Measurements from ENCODE around the gene ALMS1.

Gene ALMS1

GRCh38 chr2:73406996-73407395 lies 21.4 kb downstream of the ALMS1 start:
- no peaks in the 10 kb centered on the region for H3K27me3 ChIP-seq (ENCODE audit: control insufficient read depth, insufficient read depth, low read length)
- H3K9ac ChIP-seq (ENCODE audit: low read depth, low read length) = no peak overlapping the region
- H3K4me3 ChIP-seq (ENCODE audit: low read depth, low read length) = no peak overlapping the region
- no peaks in the 10 kb centered on the region for H3K4me1 ChIP-seq (ENCODE audit: control insufficient read depth, insufficient read depth, low read length)
- no peaks in the 10 kb centered on the region for H3K9me3 ChIP-seq (ENCODE audit: control insufficient read depth, insufficient read depth, low read length)
- H3K36me3 ChIP-seq (ENCODE audit: control insufficient read depth, insufficient read depth, low read length) = no peaks in the 10 kb centered on the region

DNA sequence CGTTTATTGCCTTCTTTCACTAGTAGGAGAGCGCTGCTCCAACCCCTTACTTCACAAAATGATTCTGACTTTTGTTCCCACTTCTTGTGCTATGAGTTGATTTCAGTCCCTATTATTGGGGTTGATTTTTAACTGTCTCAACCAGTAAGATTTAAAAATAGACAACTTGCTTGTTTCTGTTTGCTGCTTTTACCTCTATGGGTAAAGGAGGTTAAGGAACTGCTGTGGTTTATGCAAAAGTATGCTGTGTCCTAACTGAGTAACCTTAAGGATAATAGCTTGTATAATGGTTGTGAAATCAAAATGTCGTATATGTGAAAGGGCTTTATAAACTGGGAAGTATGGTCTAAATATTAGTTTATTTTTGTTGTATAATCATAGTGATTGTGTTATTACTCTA lies 22.6 kb downstream of the ALMS1 start:
- Histone ChIP-seq H3K9ac (ENCODE audit: low read depth, low read length) (no peak overlapping the region), H3K4me1 (ENCODE audit: control insufficient read depth, insufficient read depth, low read length) (no peaks in the 10 kb centered on the region), H3K4me3 (ENCODE audit: low read depth, low read length) (no peak overlapping the region), H3K9me3 (ENCODE audit: control insufficient read depth, insufficient read depth, low read length) (no peaks in the 10 kb centered on the region), H3K27me3 (ENCODE audit: control insufficient read depth, insufficient read depth, low read length) (no peaks in the 10 kb centered on the region), H3K36me3 (ENCODE audit: control insufficient read depth, insufficient read depth, low read length) (no peaks in the 10 kb centered on the region)

DNA sequence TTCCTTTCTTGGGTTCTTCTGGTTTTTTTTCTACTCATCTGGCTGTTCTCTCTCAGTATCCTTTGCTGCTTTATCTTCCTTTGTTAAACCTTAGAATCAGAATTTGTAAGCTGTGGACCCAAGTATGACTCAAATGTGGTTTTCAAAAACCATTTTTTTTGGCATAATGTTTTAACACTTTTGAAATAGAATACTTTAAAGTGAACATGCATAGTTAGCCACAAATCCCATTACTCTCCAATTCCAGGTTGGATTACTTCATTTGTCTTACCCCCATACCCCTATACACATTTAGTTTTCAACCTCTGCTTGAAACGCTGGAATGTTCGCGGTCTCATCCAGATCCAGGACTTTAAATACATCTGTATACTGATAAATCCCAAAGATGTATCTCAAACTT lies 29.1 kb downstream of the ALMS1 start:
- Histone ChIP-seq H3K27me3 (ENCODE audit: control insufficient read depth, insufficient read depth, low read length) (no peaks in the 10 kb centered on the region), H3K9ac (ENCODE audit: low read depth, low read length) (no peak overlapping the region), H3K9me3 (ENCODE audit: control insufficient read depth, insufficient read depth, low read length) (no peaks in the 10 kb centered on the region), H3K4me1 (ENCODE audit: control insufficient read depth, insufficient read depth, low read length) (no peaks in the 10 kb centered on the region), H3K36me3 (ENCODE audit: control insufficient read depth, insufficient read depth, low read length) (no peaks in the 10 kb centered on the region), H3K4me3 (ENCODE audit: low read depth, low read length) (no peak overlapping the region)

DNA sequence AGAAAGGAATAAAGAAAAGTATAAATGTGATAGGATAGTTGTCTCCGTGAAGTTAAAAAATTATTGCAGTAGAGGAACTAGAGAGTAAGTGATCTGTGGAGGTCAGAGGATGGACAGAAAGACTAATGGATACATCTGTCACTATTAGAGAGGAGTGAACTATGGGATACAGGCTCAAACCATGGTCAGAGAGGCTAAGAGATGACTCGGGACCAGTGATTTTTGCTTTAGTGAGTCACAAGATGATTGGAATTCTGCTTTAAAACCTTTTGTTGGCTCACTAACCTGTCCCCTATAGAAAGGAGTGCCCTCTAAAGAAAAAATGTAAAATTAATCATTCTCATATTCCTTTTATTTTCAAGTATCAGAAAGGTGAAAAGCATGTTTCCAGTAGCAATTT lies 30.3 kb downstream of the ALMS1 start:
- H3K9ac ChIP-seq (ENCODE audit: low read depth, low read length) = no peak overlapping the region
- H3K9me3 ChIP-seq (ENCODE audit: control insufficient read depth, insufficient read depth, low read length) = no peaks in the 10 kb centered on the region
- H3K4me3 ChIP-seq (ENCODE audit: low read depth, low read length) = no peak overlapping the region
- H3K4me1 ChIP-seq (ENCODE audit: control insufficient read depth, insufficient read depth, low read length) = no peaks in the 10 kb centered on the region
- H3K27me3 ChIP-seq (ENCODE audit: control insufficient read depth, insufficient read depth, low read length) = no peaks in the 10 kb centered on the region
- no peaks in the 10 kb centered on the region for H3K36me3 ChIP-seq (ENCODE audit: control insufficient read depth, insufficient read depth, low read length)

DNA sequence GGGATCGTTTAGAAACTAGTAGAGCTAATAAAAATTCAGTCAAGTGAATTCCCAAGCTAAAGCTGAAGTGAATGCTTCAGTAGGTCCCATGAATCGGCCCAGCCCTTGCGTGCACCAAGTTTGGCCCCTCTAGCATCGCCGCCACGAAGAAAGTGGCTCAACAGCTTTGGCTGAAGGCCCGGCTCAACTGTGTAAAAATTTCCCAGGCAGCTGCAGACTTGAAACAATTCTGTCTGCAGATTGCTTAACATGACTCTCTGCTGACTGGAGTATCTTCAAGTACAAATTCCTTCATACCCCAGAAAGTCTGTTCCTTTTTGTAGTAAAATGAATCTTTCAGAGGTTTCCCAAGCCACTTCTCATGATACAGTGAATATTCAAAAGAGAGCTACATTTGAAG lies 32.7 kb downstream of the ALMS1 start:
- H3K9me3 ChIP-seq (ENCODE audit: control insufficient read depth, insufficient read depth, low read length) = no peaks in the 10 kb centered on the region
- no peak overlapping the region for H3K9ac ChIP-seq (ENCODE audit: low read depth, low read length)
- H3K36me3 ChIP-seq (ENCODE audit: control insufficient read depth, insufficient read depth, low read length) = no peaks in the 10 kb centered on the region
- H3K27me3 ChIP-seq (ENCODE audit: control insufficient read depth, insufficient read depth, low read length) = no peaks in the 10 kb centered on the region
- no peak overlapping the region for H3K4me3 ChIP-seq (ENCODE audit: low read depth, low read length)
- no peaks in the 10 kb centered on the region for H3K4me1 ChIP-seq (ENCODE audit: control insufficient read depth, insufficient read depth, low read length)

- Histone ChIP-seq H3K4me3 (ENCODE audit: low read depth, low read length) (no peak overlapping the region), H3K27me3 (ENCODE audit: control insufficient read depth, insufficient read depth, low read length) (no peaks in the 10 kb centered on the region), H3K36me3 (ENCODE audit: control insufficient read depth, insufficient read depth, low read length) (no peaks in the 10 kb centered on the region), H3K9ac (ENCODE audit: low read depth, low read length) (no peak overlapping the region), H3K4me1 (ENCODE audit: control insufficient read depth, insufficient read depth, low read length) (no peaks in the 10 kb centered on the region), H3K9me3 (ENCODE audit: control insufficient read depth, insufficient read depth, low read length) (no peaks in the 10 kb centered on the region)
Measured at GRCh38 chr2:73423913-73424312, 38.3 kb downstream of the ALMS1 start.

DNA sequence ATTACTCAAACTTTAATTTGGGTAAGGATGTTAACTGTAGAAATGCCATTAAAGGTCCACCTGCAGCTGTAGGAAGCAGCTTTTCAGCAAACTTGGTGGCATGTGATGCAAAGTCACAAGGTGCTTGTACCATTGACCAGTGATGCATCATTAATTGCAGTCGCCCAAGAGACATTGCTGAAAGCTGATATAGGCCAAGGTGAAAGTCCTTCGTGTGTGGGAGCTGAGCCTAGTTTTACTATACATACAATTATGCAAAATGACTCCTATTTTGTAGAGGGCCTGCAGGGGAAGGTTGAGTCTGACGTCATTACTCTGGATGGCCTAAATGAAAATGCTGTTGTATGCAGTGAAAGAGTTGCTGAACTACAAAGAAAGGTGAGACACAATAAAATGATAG lies 40.5 kb downstream of the ALMS1 start:
- H3K36me3 ChIP-seq (ENCODE audit: control insufficient read depth, insufficient read depth, low read length) = no peaks in the 10 kb centered on the region
- no peaks in the 10 kb centered on the region for H3K4me1 ChIP-seq (ENCODE audit: control insufficient read depth, insufficient read depth, low read length)
- no peaks in the 10 kb centered on the region for H3K9me3 ChIP-seq (ENCODE audit: control insufficient read depth, insufficient read depth, low read length)
- no peak overlapping the region for H3K4me3 ChIP-seq (ENCODE audit: low read depth, low read length)
- no peak overlapping the region for H3K9ac ChIP-seq (ENCODE audit: low read depth, low read length)
- no peaks in the 10 kb centered on the region for H3K27me3 ChIP-seq (ENCODE audit: control insufficient read depth, insufficient read depth, low read length)

GRCh38 chr2:73436019-73436418 lies 50.4 kb downstream of the ALMS1 start:
- H3K36me3 ChIP-seq (ENCODE audit: control insufficient read depth, insufficient read depth, low read length) = no peaks in the 10 kb centered on the region
- no peaks in the 10 kb centered on the region for H3K4me1 ChIP-seq (ENCODE audit: control insufficient read depth, insufficient read depth, low read length)
- H3K4me3 ChIP-seq (ENCODE audit: low read depth, low read length) = no peak overlapping the region
- H3K27me3 ChIP-seq (ENCODE audit: control insufficient read depth, insufficient read depth, low read length) = no peaks in the 10 kb centered on the region
- no peaks in the 10 kb centered on the region for H3K9me3 ChIP-seq (ENCODE audit: control insufficient read depth, insufficient read depth, low read length)
- H3K9ac ChIP-seq (ENCODE audit: low read depth, low read length) = no peak overlapping the region

GRCh38 chr2:73444202-73444601 lies 58.6 kb downstream of the ALMS1 start:
- Histone ChIP-seq H3K27me3 (ENCODE audit: control insufficient read depth, insufficient read depth, low read length) (no peaks in the 10 kb centered on the region), H3K9ac (ENCODE audit: low read depth, low read length) (no peak overlapping the region), H3K4me3 (ENCODE audit: low read depth, low read length) (no peak overlapping the region), H3K36me3 (ENCODE audit: control insufficient read depth, insufficient read depth, low read length) (peaks cover 9% of the 10 kb centered on the region), H3K9me3 (ENCODE audit: control insufficient read depth, insufficient read depth, low read length) (no peaks in the 10 kb centered on the region), H3K4me1 (ENCODE audit: control insufficient read depth, insufficient read depth, low read length) (no peaks in the 10 kb centered on the region)

GRCh38 chr2:73448856-73449255 lies 63.2 kb downstream of the ALMS1 start:
- Histone ChIP-seq H3K9ac (ENCODE audit: low read depth, low read length) (no peak overlapping the region), H3K9me3 (ENCODE audit: control insufficient read depth, insufficient read depth, low read length) (no peaks in the 10 kb centered on the region), H3K4me3 (ENCODE audit: low read depth, low read length) (no peak overlapping the region), H3K4me1 (ENCODE audit: control insufficient read depth, insufficient read depth, low read length) (no peaks in the 10 kb centered on the region), H3K36me3 (ENCODE audit: control insufficient read depth, insufficient read depth, low read length) (peaks cover 12% of the 10 kb centered on the region), H3K27me3 (ENCODE audit: control insufficient read depth, insufficient read depth, low read length) (no peaks in the 10 kb centered on the region)

DNA sequence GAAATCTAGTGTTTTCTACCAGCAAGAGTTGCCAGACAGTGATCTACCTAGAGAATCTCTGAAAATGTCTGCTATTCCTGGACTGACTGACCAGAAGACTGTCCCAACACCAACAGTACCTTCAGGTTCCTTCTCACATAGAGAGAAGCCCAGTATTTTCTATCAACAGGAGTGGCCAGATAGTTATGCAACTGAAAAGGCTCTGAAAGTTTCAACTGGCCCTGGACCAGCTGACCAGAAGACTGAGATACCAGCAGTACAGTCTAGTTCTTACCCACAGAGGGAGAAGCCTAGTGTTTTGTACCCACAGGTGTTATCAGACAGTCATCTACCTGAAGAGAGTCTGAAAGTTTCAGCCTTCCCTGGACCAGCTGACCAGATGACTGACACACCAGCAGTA lies 63.8 kb downstream of the ALMS1 start:
- Histone ChIP-seq H3K4me1 (ENCODE audit: control insufficient read depth, insufficient read depth, low read length) (no peaks in the 10 kb centered on the region), H3K27me3 (ENCODE audit: control insufficient read depth, insufficient read depth, low read length) (no peaks in the 10 kb centered on the region), H3K9ac (ENCODE audit: low read depth, low read length) (no peak overlapping the region), H3K9me3 (ENCODE audit: control insufficient read depth, insufficient read depth, low read length) (no peaks in the 10 kb centered on the region), H3K36me3 (ENCODE audit: control insufficient read depth, insufficient read depth, low read length) (peaks cover 12% of the 10 kb centered on the region), H3K4me3 (ENCODE audit: low read depth, low read length) (no peak overlapping the region)

GRCh38 chr2:73451263-73451972 lies 65.8 kb downstream of the ALMS1 start:
- H3K4me1 ChIP-seq (ENCODE audit: control insufficient read depth, insufficient read depth, low read length) = no peaks in the 10 kb centered on the region
- no peak overlapping the region for H3K9ac ChIP-seq (ENCODE audit: low read depth, low read length)
- H3K4me3 ChIP-seq (ENCODE audit: low read depth, low read length) = no peak overlapping the region
- H3K9me3 ChIP-seq (ENCODE audit: control insufficient read depth, insufficient read depth, low read length) = no peaks in the 10 kb centered on the region
- H3K27me3 ChIP-seq (ENCODE audit: control insufficient read depth, insufficient read depth, low read length) = no peaks in the 10 kb centered on the region
- H3K36me3 ChIP-seq (ENCODE audit: control insufficient read depth, insufficient read depth, low read length) = peaks cover 14% of the 10 kb centered on the region

Measured in iPS-15b (cell line).